Neural progenitor cell (in vitro differentiated cells): ENCODE results near the gene CCDC107. TPM values are rescaled to one million over a fixed set of nuclear protein-coding genes. Genes with fewer than 3 reads are reported as not detected.

Experiments used
- DNase-seq: peaks from one replicate; pipeline ENCODE4 v3.0.0-alpha.2; 2016; ENCODE audit warnings: low spot score
- H2AFZ ChIP-seq: fragments of 200-600 bp; sonication (generic); replicated peaks from 2 replicates; pipeline ENCODE4 v1.6.1; 2016; ENCODE audit warnings: antibody characterized with exemption
- H3F3A ChIP-seq: fragments of 200-600 bp; sonication (generic); 2 replicates; pipeline ENCODE4 v1.6.1; 2016; ENCODE audit warnings: antibody characterized with exemption, low read depth
- H3K27ac ChIP-seq: fragments of 200-600 bp; sonication (generic); 2 replicates; pipeline ENCODE4 v1.5.1; 2016; ENCODE audit warnings: mild to moderate bottlenecking
- H3K27me3 ChIP-seq: fragments of 200-600 bp; sonication (generic); 2 replicates; pipeline ENCODE4 v1.6.1; 2016; ENCODE audit warnings: mild to moderate bottlenecking, moderate library complexity
- H3K36me3 ChIP-seq: fragments of 200-600 bp; sonication (generic); 2 replicates; pipeline ENCODE4 v1.5.1; 2016
- H3K4me1 ChIP-seq: fragments of 200-600 bp; sonication (generic); 2 replicates; pipeline ENCODE4 v1.6.1; 2016; ENCODE audit warnings: mixed run types
- H3K4me2 ChIP-seq: fragments of 200-600 bp; sonication (generic); 2 replicates; pipeline ENCODE4 v1.6.1; 2016
- H3K4me3 ChIP-seq: fragments of 200-600 bp; sonication (generic); 2 replicates; pipeline ENCODE4 v1.5.1; 2016
- H3K79me2 ChIP-seq: fragments of 200-600 bp; sonication (generic); 2 replicates; pipeline ENCODE4 v1.6.1; 2016; ENCODE audit warnings: low read depth
- H3K9ac ChIP-seq: fragments of 200-600 bp; sonication (generic); 2 replicates; pipeline ENCODE4 v1.6.1; 2016
- H3K9me3 ChIP-seq: fragments of 200-600 bp; sonication (generic); 2 replicates; pipeline ENCODE4 v1.5.1; 2016; ENCODE audit warnings: low read depth
- H4K20me1 ChIP-seq: fragments of 200-600 bp; sonication (generic); 2 replicates; pipeline ENCODE4 v1.6.1; 2016; ENCODE audit warnings: low read depth
- H3K27ac Mint-ChIP-seq: 3 replicates; pipeline ENCODE4 v1.8.0; 2021; ENCODE audit warnings: mixed read lengths
- H3K27me3 Mint-ChIP-seq: 2 replicates; pipeline ENCODE4 v1.8.0; 2022; ENCODE audit warnings: low read depth, mild to moderate bottlenecking, inconsistent platforms, moderate library complexity, mixed read lengths; ENCODE audit not compliant: insufficient read depth
- H3K36me3 Mint-ChIP-seq: 3 replicates; pipeline ENCODE4 v1.8.0; 2021; ENCODE audit warnings: mixed read lengths
- H3K4me1 Mint-ChIP-seq: 3 replicates; pipeline ENCODE4 v1.8.0; 2021; ENCODE audit warnings: mixed read lengths
- H3K4me3 Mint-ChIP-seq: 3 replicates; pipeline ENCODE4 v1.8.0; 2021; ENCODE audit warnings: mild to moderate bottlenecking, moderate library complexity, mixed read lengths
- H3K9me3 Mint-ChIP-seq: 3 replicates; pipeline ENCODE4 v1.8.0; 2020; ENCODE audit warnings: mixed read lengths
- CTCF ChIP-seq: fragments of 200-600 bp; sonication (generic); IDR thresholded peaks from 2 replicates; pipeline ENCODE4 v1.5.1; 2017; ENCODE audit warnings: antibody characterized with exemption, mild to moderate bottlenecking
- EZH2 ChIP-seq: fragments of 200-600 bp; sonication (generic); IDR thresholded peaks from 2 replicates; pipeline ENCODE4 v1.6.1; 2017; ENCODE audit warnings: antibody characterized with exemption, mild to moderate bottlenecking, moderate library complexity
- EZH2phosphoT487 ChIP-seq: fragments of 200-600 bp; sonication (generic); IDR thresholded peaks from 2 replicates; pipeline ENCODE4 v1.6.1; 2017; ENCODE audit warnings: antibody characterized with exemption
- total RNA-seq: library from RNA; depleted of rRNA; stranded (reverse); fragments of >200 nt; gene quantifications from 2 replicates; pipeline ENCODE4 v1.2.3, GENCODE V29; 2015; ENCODE audit warnings: low replicate concordance

Gene CCDC107
- total RNA-seq, 1 donor from 2014 or later, result 3.8 TPM

- Mint-ChIP-seq H3K36me3 (no peaks in the 10 kb centered on the region), H3K9me3 (no peaks in the 10 kb centered on the region), H3K4me1 (peaks cover 4% of the 10 kb centered on the region), H3K27me3 (peaks cover 18% of the 10 kb centered on the region), H3K27ac (no peak within 1 kb of the TSS), H3K4me3 (peak within 1 kb of the TSS; percentile 61)
- no peak for DNase-seq
- no peaks in the 10 kb centered on the region for H3K79me2 ChIP-seq
- no peak within 1 kb of the TSS for H2AFZ ChIP-seq
- H3K27ac ChIP-seq, result no peak within 1 kb of the TSS
- H3F3A ChIP-seq, result peaks cover 15% of the 10 kb centered on the region
- peaks cover 12% of the 10 kb centered on the region for H3K27me3 ChIP-seq
- no peak within 1 kb of the TSS for H3K4me3 ChIP-seq
- H3K4me2 ChIP-seq, result no peak within 1 kb of the TSS
- no peak within 1 kb of the TSS for H3K9ac ChIP-seq
- H3K4me1 ChIP-seq, result peaks cover 6% of the 10 kb centered on the region
- TF ChIP-seq CTCF (no peak), EZH2 (no peak), EZH2phosphoT487 (no peak)
- H3K9me3 ChIP-seq, result no peaks in the 10 kb centered on the region
- no peaks in the 10 kb centered on the region for H3K36me3 ChIP-seq
- H4K20me1 ChIP-seq, result no peaks in the 10 kb centered on the region
Measured at GRCh38 chr9:35673132-35674024, 15.3 kb downstream of the CCDC107 start, which contains the start of gene CA9. CA9 (plus strand) TSS chr9:35673928; CDS start chr9:35673960, 32 bp downstream.

- no peaks in the 10 kb centered on the region for H3K9me3 ChIP-seq
- no peak overlapping the region for H2AFZ ChIP-seq
- H3K4me3 ChIP-seq, result no peak overlapping the region
- no peaks in the 10 kb centered on the region for H3K36me3 ChIP-seq
- H3K79me2 ChIP-seq, result no peaks in the 10 kb centered on the region
- no peak overlapping the region for H3K9ac ChIP-seq
- H3K36me3 Mint-ChIP-seq, result no peaks in the 10 kb centered on the region
- no peak overlapping the region for H3K4me2 ChIP-seq
- no peaks in the 10 kb centered on the region for H4K20me1 ChIP-seq
- peaks cover 4% of the 10 kb centered on the region for H3K4me1 Mint-ChIP-seq
- TF ChIP-seq EZH2phosphoT487, result no peak
- TF ChIP-seq CTCF, result no peak
- no peak for TF ChIP-seq EZH2
- H3K9me3 Mint-ChIP-seq, result no peaks in the 10 kb centered on the region
- H3K4me3 Mint-ChIP-seq, result no peak overlapping the region
- peaks cover 12% of the 10 kb centered on the region for H3K27me3 ChIP-seq
- no peak for DNase-seq
- no peak overlapping the region for H3K27ac ChIP-seq
- no peak overlapping the region for H3K27ac Mint-ChIP-seq
- peaks cover 18% of the 10 kb centered on the region for H3K27me3 Mint-ChIP-seq
- H3F3A ChIP-seq, result peaks cover 15% of the 10 kb centered on the region
- peaks cover 6% of the 10 kb centered on the region for H3K4me1 ChIP-seq
Measured at GRCh38 chr9:35674025-35674361, 15.9 kb downstream of the CCDC107 start.

GRCh38 chr9:35675204-35675603 lies 17.1 kb downstream of the CCDC107 start:
- peak; percentile 45 for DNase-seq
- H3K4me2 ChIP-seq, result peak overlapping the region; percentile 89

More at GRCh38 chr9:35675204-35675603, 17.1 kb downstream of the CCDC107 start:
- Histone ChIP-seq H2AFZ (peak overlapping the region; percentile 97), H3K79me2 (no peaks in the 10 kb centered on the region), H3K36me3 (no peaks in the 10 kb centered on the region), H3K4me1 (peaks cover 6% of the 10 kb centered on the region), H3K27me3 (peaks cover 12% of the 10 kb centered on the region), H3K4me3 (peak overlapping the region; percentile 61), H4K20me1 (no peaks in the 10 kb centered on the region), H3K9ac (peak overlapping the region; percentile 1), H3F3A (peaks cover 20% of the 10 kb centered on the region), H3K27ac (no peak overlapping the region), H3K9me3 (no peaks in the 10 kb centered on the region)
- no peaks in the 10 kb centered on the region for H3K36me3 Mint-ChIP-seq
- H3K4me1 Mint-ChIP-seq, result peaks cover 4% of the 10 kb centered on the region
- peak overlapping the region; percentile 80 for H3K4me3 Mint-ChIP-seq
- no peak for TF ChIP-seq EZH2
- no peak for TF ChIP-seq EZH2phosphoT487
- TF ChIP-seq CTCF, result no peak
- H3K27ac Mint-ChIP-seq, result no peak overlapping the region
- H3K27me3 Mint-ChIP-seq, result peaks cover 18% of the 10 kb centered on the region
- H3K9me3 Mint-ChIP-seq, result no peaks in the 10 kb centered on the region
